Sciatic nerve (tissue), 2 donors: ENCODE data around the gene INPP5A. TPM values are rescaled to one million over a fixed set of nuclear protein-coding genes. Genes with fewer than 3 reads are reported as not detected.
A peak's percentile ranks its signal among the peaks of the same experiment; 100 is the strongest.
"Not testable (repeated sequence)": the region's sequence is repeated elsewhere in the genome, so short reads cannot be mapped to it uniquely, and the experiment has no call there.

Experiments used
- ATAC-seq: fragments of 200-7000 bp; cut with Tn5 transposase; one replicate; pipeline ENCODE4 v1.9.1; 2020; ENCODE audit warnings: mild to moderate bottlenecking, moderate library complexity
- DNase-seq: peaks from one replicate; pipeline ENCODE4 v3.0.0-alpha.2; 2020; ENCODE audit warnings: low spot score
- intact Hi-C: fragments of 100-400 bp; cut with DNase I; formaldehyde crosslinking; loops from one replicate; pipeline ENCODE4 v1.14.2; 2022
- total RNA-seq: library from RNA; stranded (reverse); fragmentation: NEBNext Ultra II Directional; extraction: Animal tissue kit (Norgen Biotek cat#: 25700); gene quantifications from one replicate; pipeline ENCODE4 v1.2.1, GENCODE V29; 2021
- donor health status: DM: no; HTN: no; CAD: no.
- donor health status: DM: no; HTN: no; CAD: no.

Gene INPP5A
- total RNA-seq, 1 donor from 2014 or later, result 54.3 TPM

DNA sequence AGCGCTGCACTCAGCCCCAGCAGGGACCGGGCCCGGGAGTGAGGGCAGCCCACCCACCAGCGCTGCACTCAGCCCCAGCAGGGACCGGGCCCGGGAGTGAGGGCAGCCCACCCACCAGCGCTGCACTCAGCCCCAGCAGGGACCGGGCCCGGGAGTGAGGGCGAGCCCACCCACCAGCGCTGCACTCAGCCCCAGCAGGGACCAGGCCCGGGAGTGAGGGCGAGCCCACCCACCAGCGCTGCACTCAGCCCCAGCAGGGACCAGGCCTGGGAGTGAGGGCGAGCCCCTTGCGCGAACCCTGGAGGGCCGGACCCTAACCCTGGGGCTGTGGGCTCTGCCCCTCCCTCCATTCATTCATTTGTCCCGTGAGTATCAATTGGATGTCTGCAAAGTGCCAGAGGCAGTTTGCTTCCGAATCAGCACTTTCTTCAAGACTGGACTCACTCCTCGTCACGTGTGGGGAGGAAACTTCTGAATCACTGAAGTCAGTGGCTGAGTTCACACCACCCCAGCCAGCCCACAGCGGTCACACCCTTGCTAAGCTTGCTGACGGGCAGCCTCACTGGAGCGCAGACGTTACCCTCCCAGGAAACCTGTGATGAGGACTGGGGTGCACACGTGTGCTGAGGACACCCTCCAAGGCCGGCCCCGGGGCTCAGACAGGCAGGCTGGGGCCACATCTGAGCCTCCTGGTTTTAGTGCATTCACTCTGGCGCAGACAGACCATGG, 205.8 kb downstream of the INPP5A start:
- ATAC-seq (peak; percentile 87), DNase-seq (peak; percentile 78)

DNA sequence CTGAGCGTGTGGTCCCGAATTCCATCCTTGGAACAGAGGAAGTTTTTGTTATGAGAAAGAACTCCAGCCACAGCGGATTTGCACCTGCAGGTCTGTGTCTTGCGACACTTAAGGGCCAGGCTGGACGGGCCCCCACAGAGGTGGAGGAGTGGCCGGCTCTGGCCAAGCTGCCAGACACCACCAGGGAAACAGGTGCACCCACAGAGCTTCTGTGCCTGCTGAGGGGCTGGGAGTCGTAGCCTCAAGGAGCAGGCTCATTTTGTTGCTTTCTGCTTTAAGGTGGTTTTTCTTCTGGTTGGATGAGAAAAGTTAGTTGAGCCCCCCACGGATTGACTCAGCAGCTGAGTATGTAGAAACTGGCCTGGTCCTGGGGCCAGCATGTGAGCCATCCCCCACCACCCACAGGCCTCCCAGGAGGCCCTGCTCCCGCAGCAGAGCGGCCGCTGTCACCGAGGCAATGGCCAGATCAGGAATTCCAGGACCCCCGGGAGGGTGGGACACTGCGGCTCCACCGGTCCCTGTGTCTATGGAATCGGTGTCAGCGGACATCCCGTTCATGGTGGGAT, 206.4 kb downstream of the INPP5A start:
- intact Hi-C loops, result no loop called here
- DNase-seq, result no peak
- no peak for ATAC-seq

More for the DNA sequence above, 205.8 kb downstream of the INPP5A start:
- intact Hi-C loops, result not testable (repeated sequence)

DNA sequence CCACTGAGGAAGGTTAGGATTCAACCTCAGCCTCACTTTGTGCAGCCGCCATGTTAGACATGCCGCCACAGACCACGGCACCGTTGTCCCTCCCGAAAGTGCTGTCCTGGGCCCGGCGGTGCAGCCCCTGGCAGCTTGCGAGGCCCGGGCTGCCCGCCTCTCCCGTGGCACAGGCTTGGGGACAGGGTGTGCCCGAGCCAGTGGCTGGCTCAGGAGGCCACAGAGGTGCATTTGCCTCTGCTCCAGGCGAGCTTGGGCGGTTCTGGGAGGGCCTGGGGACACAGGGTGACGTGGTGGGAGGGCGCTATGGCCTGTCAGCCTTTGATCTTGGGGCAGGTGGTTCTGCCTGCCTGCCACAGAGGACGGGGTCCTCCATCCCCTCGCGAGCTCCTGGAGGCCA, 207.3 kb downstream of the INPP5A start:
- ATAC-seq, result no peak
- intact Hi-C loops, result no loop called here
- DNase-seq, result no peak

DNA sequence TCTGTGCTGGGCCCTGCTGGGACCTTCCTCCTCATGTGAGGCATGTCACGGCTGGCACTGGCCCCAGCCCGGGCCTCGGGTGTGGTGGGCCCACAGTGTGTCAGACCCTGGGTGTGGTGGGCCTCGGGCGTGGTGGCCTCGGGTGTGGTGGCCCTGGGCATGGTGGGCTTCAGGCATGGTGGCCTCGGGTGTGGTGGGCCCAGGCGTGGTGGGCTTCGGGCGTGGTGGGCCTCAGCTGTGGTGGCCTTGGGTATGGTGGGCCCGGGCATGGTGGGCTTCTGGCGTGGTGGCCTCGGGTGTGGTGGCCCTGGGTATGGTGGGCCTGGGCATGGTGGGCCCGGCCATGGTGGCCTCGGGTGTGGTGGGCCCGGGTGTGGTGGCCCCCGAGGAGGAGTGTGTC, 207.9 kb downstream of the INPP5A start:
- intact Hi-C loops, result no loop called here
- DNase-seq, result no peak
- ATAC-seq, result no peak

DNA sequence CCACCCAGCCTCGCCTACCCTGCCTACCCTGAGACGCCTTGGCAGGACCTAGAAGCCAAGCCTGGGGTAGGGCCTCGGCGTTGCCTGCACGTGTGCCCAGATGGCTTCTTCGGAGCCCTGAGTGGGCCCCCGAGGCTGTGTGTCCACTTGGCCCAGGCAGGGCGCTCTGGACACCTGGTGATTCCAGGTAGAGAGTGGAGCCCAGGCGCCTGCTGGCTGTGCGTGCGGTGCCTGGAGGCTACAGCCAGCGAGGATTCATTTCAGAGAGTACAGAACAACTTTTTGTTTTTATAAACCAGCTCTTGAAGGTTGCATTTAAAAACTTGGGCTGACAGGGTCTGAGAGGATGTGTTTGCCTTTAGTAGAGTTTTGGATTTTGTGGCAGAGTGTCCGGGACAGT, 208.4 kb downstream of the INPP5A start:
- no peak for ATAC-seq
- intact Hi-C loops, result no loop called here
- no peak for DNase-seq

DNA sequence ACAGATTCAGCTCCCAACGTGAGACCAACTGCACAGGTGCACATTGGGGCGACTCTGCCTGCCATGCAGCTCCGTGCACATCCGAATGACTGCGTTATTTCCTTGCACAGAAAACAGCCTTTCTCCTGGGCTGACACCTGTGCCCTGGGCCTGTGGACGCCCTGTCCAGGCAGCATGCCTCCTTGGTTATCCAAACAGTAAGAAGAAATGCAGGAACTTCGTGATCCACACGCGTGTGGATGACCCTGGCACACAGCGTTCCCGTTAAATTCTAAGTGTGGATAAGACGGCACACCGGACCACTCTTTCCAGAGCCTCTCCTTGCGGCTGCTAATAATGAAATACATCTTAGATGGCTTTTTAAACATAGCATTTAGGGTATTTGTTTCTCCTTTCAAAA, 208.8 kb downstream of the INPP5A start:
- intact Hi-C loops, result no loop called here
- ATAC-seq (no peak), DNase-seq (no peak)

DNA sequence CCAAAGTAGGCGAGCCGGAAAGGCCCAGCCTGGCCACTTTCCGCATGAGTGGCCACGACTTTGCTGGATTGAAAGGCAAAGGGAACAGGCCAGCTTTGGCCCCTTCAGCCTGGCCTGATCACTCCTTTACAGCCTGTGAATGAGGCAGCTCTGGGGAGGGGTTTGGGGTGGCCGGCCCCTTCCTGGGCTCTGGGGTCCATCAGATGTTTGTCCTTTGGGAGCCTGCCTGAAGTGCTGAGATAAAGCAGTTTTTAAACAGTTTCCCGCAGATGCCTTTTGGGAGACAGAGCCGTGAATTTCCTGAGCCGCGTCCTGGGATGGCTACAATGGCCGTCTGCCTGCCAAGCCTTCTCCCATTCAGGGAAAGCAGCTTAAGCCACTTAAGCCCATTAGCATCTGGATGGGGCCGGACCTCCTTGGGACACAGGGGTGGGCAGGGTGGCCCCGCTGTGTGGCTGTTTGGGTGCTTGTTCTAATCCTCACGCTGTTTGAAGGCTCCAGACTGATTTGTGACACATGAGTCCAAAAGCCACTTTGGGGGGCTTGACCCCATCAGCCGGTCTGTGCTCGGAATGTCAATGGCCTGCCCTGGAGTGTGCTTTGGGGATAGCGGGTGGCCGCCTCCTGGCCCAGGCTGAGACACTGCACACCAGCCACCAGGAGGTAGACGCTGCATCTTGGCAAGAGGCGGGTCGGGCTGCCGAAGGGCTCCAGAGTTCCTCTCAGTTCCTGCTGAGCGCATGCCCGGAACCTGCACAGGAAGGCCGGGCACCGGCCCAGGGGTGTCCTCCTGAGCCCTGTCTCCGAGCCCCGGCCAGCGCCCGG, 209.4 kb downstream of the INPP5A start:
- DNase-seq (no peak), ATAC-seq (no peak)
- intact Hi-C loops, result no loop called here

DNA sequence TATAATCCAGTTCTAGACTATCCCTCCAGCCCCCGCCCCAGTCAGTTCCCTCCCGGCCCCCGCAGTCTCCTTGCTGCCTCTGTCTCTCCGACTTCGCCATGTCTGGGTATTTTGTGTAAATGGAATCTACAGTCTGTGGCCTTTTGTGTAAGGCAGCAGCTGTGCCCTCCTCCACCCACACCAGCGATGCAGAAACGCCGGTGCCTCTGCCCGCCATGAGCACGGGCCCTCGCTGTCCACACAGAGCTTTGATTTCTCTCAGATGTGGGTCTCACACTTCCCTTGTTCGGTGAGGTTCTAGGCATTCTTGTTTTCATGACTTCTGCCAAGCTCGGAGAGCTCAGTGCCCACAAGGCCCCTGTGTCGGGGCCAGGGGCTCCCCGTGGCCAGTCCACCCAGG, 210.5 kb downstream of the INPP5A start:
- no peak for ATAC-seq
- DNase-seq, result no peak
- intact Hi-C loops, result no loop called here

DNA sequence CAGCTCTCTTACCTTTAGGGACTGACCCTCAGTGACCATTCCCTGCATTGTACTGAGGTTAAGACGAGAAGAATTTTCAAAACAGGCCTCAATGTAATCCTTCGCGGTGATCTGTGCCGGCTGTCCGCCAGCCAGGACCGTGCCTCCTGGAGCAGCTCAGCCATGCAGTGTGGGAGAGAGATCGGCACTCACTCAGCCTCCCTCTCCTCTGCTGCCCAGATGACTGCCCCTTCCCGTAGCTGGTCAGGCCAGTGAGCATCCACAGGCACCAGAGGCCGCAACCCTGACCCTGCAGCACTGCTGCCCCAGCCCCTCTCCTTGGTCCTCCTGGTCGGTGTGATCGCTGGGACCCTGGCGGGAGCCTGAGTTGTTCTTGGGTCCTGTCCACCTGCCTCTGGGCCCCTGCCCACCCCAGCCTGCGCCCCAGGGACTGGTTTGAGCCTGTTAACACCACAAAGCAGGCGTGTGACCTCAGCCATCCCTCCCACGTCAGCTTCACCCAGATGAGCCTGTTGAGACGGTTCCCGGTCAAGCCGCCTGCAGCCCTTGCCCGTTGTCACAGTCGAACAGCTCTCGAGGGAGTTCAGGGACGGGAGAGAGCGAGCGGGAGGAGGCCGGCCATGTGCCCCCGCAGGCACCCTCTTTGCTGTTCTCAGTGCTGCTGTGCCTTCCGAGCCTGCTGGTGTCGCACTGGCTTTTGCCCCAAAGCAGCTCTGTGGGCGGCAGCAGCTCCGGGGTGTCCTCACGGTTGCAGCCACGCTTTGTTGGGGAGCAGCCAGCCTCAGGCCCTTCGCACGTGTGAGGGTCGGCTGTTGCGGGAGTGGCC, 211.2 kb downstream of the INPP5A start:
- no peak for DNase-seq
- intact Hi-C loops, result no loop called here
- ATAC-seq, result no peak

DNA sequence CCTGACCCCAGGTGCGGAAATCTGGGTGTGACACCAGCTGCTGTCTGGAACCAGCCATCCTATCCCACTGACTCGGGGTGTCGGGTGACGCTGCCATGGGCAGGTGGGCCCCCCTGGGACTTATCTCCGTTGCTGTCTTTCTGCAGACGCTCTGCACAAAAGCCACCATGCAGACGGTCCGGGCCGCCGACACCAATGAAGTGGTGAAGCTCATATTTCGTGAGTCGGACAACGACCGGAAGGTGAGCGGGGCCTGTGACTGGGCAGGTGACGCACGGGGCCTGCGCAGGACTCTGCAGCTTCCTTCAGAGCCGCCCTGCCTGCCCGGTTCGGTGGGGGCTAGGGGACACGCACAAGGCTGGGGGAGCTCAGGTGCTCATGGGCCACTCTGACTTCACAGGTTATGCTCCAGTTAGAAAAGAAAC, 211.8 kb downstream of the INPP5A start:
- DNase-seq (no peak), ATAC-seq (no peak)
- intact Hi-C loops, result no loop called here

DNA sequence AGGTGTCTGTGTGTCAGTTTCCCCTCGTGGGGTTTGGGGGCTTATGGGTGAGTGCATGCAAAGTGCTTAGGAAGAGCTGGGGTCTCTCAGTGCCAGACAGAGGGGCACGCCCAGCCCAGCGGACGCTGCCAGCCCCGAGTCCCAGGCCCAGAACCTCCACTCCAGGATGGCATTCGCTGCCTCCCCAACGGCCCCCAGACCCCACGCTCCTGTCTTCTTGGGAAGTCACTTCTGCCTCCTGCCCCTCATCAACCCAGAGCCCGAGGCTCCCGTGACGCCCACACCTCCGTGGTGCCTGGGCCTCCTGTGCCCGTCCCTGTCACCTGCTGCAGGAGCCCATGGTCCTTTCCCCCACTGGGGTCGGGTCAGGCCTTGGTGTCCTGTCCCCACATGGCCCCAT, 213.3 kb downstream of the INPP5A start:
- ATAC-seq (no peak), DNase-seq (no peak)
- intact Hi-C loops, result no loop called here

DNA sequence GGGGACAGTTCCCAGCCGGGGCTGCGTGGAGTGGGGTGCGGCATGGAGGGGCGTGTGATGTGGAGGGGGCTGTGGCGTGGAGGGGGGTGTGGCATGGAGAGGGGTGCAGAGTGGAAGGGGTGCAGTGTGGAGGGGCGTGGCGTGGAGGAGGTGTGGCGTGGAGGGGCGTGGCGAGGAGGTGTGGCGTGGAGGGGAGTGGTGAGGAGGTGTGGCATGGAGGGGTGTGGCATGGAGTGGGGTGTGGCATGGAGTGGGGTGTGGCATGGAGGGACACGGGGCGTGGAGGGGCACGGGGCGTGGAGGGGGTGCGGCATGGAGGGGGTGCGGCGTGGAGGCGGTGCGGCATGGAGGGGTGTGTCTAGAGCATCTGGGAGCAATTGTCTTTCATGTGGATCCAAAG, 214.8 kb downstream of the INPP5A start:
- DNase-seq (no peak), ATAC-seq (no peak)
- intact Hi-C loops, result no loop called here

DNA sequence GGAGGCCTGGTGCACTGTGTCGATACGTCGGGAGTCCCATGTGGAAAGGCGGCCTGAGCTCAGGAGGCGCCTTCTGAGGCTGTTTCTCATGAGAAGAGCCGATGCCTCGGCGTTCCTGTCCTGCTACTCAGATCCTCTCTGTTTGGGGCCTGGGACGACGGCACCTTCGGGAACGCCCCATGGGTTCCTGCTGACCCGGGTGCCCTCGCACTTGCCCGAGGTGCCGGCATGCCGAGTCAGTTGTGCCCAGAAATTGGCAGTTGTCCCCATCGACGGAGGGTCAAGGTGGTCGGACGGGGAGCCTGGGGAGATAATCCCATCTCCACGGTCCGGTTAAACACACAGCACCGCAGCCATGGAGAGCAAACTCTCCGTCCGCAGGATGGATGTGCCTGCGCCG, 215.4 kb downstream of the INPP5A start:
- no peak for DNase-seq

DNA sequence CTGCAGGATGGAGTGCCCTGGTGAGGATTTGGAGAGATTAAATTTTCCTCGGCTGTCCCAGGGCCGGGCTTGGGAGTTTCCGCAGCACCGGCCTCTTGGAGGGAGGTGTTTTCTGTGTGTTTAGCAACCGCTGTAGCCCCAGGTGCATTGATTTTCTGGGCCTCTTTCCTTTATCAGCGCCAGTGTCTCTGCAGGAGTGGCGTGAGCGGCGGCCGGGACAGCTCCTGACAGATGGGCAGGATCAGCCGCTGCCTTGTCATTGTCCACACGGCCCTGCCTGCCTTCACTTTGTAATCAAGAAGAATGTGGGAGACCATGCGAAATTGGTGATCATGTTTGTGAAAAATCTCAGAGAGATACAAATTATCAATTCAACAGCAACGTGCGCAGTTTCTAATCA, 216.0 kb downstream of the INPP5A start:
- intact Hi-C loops, result no loop called here
- ATAC-seq, result no peak
- DNase-seq, result no peak

More for the DNA sequence above, 215.4 kb downstream of the INPP5A start:
- intact Hi-C loops, result no loop called here
- no peak for ATAC-seq

DNA sequence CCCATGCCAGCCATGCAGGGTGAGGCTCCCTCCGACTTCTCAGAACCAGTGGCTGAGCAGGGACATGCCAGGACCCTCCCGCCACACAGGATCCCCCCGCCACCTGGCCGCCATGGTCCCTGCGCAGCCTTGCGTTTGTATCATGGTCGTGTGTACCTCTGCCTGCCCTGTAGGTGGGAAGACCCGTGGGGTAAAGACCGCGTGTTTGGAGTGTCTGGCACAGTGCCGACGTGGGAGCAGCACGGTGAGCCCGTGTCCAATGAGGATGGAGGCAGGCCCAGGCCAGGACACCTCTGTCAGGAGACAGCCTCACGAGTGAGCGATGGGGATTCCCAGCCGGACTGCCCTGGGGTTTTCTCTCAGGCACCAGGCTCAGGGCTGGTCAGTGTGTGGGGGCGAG, 216.5 kb downstream of the INPP5A start:
- intact Hi-C loops, result no loop called here
- ATAC-seq (no peak), DNase-seq (no peak)

DNA sequence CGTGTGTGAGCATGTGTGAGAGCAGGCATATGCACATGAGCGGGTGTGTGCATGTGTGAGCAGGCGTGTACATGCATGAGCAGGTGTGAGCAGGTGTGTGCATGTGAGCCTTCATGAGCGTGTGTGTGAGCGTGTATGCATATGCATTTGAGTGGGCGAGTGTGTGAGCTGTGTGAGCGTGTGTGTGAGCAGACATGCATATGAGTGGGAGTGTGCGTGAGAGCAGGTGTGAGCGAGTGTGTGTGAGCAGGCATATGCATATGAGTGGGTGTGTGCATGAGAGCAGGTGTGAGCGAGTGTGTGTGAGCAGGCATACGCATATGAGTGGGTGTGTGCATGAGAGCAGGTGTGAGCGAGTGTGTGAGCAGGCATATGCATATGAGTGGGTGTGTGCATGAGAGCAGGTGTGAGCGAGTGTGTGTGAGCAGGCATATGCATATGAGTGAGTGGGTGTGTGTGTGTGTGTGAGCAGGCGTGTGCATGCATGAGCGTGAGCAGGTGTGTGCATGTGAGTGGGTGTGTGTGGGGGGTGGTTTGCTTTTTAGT, 217.7 kb downstream of the INPP5A start:
- no peak for DNase-seq
- no peak for ATAC-seq
- intact Hi-C loops, result no loop called here

DNA sequence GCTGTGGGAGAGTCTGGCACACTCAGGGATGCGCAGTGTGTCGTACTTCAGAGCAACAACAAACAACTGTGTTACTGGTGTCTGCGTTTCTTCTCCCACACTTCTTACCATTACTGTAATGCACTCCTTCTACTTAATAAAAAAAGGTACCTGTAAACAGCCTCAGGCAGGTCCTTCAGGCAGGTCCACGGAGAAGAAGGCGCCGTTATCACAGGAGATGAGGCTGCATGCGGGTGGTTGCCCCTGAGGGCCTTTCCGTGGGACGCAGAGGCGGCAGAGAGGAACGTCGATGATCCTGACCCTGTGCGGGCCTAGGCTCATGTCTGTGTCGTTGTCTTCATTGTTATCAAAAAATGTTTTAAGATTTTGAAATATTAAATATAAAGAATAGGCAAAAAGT, 219.0 kb downstream of the INPP5A start:
- ATAC-seq (no peak), DNase-seq (no peak)
- intact Hi-C loops, result no loop called here

DNA sequence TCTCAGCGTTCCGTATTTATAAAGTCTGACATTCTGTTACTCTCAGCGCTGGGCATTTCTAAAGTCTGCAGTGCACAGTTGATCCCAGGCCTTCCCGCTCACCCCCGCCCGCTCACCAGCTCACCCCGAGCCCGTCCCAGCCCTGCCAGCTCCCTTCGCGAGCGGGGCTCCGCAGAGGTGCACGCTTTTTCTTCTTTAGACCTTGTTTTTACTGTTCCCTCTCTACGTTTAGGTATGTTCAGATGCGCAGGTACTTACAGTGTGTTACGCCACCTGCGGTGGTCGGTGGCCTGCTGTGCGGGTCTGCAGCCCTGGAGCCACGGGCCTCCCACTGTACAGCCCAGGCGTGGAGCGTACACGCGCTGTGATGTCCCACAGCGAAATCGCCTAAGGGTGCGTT, 219.6 kb downstream of the INPP5A start:
- DNase-seq, result no peak
- no peak for ATAC-seq
- intact Hi-C loops, result no loop called here

DNA sequence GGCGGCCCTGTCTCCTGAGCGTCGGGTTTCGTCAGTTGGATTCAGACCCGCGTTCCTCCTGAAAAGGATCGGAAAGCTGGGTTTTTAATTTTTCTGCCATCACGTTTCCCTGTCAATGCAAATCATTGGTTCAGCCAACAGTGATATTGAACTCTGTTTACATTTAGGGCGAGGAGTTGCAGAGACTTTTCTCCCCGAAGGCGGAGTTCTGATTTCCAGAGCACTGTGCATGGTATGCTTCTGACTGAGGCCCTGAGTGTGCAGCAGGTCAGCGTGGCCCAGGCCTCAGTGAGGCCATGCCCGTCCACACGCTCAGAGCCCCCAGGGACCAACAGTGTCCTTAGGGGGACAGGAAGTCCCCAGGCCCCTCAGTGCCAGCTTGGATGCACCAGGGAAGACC, 221.3 kb downstream of the INPP5A start:
- intact Hi-C loops, result no loop called here
- DNase-seq (no peak), ATAC-seq (no peak)
